Effector memory CD4-positive, alpha-beta T cell (primary cell): ENCODE results near the gene EBF4.
"Not testable (repeated sequence)": the region's sequence is repeated elsewhere in the genome, so short reads cannot be mapped to it uniquely, and the experiment has no call there.

Experiments used
- DNase-seq, 3 donors: peaks; one replicate each; pipeline ENCODE4 v3.0.0-alpha.2; 2020
- H3K27ac ChIP-seq: 2 replicates; pipeline ENCODE4 v1.7.0; 2013; ENCODE audit warnings: mild to moderate bottlenecking, low read length, moderate library complexity; ENCODE audit not compliant: insufficient read depth, poor library complexity, severe bottlenecking
- H3K27me3 ChIP-seq: replicated peaks from 2 replicates; pipeline ENCODE4 v1.7.0; 2013; ENCODE audit warnings: mild to moderate bottlenecking, low read length; ENCODE audit not compliant: insufficient read depth, control insufficient read depth, poor library complexity, severe bottlenecking
- H3K36me3 ChIP-seq: 2 replicates; pipeline ENCODE4 v1.7.0; 2013; ENCODE audit warnings: mild to moderate bottlenecking, low read length, moderate library complexity; ENCODE audit not compliant: control insufficient read depth, insufficient read depth
- H3K4me1 ChIP-seq: 2 replicates; pipeline ENCODE4 v1.7.0; 2013; ENCODE audit warnings: low read length, mild to moderate bottlenecking; ENCODE audit not compliant: control insufficient read depth, insufficient read depth, poor library complexity, severe bottlenecking
- H3K4me3 ChIP-seq: 2 replicates; pipeline ENCODE4 v1.7.0; 2013; ENCODE audit warnings: low read length, low read depth, mild to moderate bottlenecking; ENCODE audit not compliant: insufficient read depth, poor library complexity, severe bottlenecking
- H3K9me3 ChIP-seq: 2 replicates; pipeline ENCODE4 v1.7.0; 2013; ENCODE audit warnings: mild to moderate bottlenecking, low read length, moderate library complexity; ENCODE audit not compliant: control insufficient read depth

EBF4 gene

GRCh38 chr20:2673453-2673852, 19.1 kb upstream of the EBF4 start:
- Histone ChIP-seq H3K27me3 (no peaks in the 10 kb centered on the region), H3K27ac (no peak overlapping the region), H3K4me1 (no peaks in the 10 kb centered on the region), H3K4me3 (no peak overlapping the region), H3K9me3 (no peaks in the 10 kb centered on the region), H3K36me3 (no peaks in the 10 kb centered on the region)
- no peak for DNase-seq

GRCh38 chr20:2680046-2680445, 12.5 kb upstream of the EBF4 start:
- H3K4me3 ChIP-seq = no peak overlapping the region

GRCh38 chr20:2682040-2682439, 10.5 kb upstream of the EBF4 start:
- H3K27me3 ChIP-seq, H3K36me3 ChIP-seq, H3K4me3 ChIP-seq, H3K27ac ChIP-seq, H3K9me3 ChIP-seq, H3K4me1 ChIP-seq, DNase-seq: not testable (repeated sequence)

More at GRCh38 chr20:2680046-2680445, 12.5 kb upstream of the EBF4 start:
- H3K27ac ChIP-seq = no peak overlapping the region
- H3K36me3 ChIP-seq = no peaks in the 10 kb centered on the region
- H3K27me3 ChIP-seq = no peaks in the 10 kb centered on the region
- no peaks in the 10 kb centered on the region for H3K4me1 ChIP-seq
- DNase-seq = no peak
- no peaks in the 10 kb centered on the region for H3K9me3 ChIP-seq

DNA sequence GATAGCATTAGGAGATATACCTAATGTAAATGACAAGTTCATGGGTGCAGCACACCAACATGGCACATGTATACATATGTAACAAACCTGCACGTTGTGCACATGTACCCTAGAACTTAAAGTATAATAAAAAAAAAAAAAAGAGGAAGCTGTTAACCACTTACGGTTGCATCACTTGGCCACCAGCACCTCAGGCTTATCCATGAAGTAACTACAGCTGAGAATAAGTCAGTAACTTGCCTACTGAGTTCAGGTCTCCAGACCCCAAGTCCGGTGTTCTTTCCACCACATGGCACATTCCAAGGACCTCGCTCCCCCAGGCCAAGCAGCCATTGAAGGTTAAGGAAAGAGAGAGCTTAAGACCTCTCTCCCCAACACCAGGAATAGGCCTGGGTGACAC, 7.8 kb upstream of the EBF4 start:
- not testable (repeated sequence) for H3K27ac ChIP-seq, H3K27me3 ChIP-seq, H3K36me3 ChIP-seq, H3K4me3 ChIP-seq, H3K9me3 ChIP-seq, H3K4me1 ChIP-seq, DNase-seq

- H3K36me3 ChIP-seq = no peaks in the 10 kb centered on the region
- H3K4me1 ChIP-seq = peaks cover 4% of the 10 kb centered on the region
- H3K27me3 ChIP-seq = no peaks in the 10 kb centered on the region
- no peaks in the 10 kb centered on the region for H3K9me3 ChIP-seq
- no peak overlapping the region for H3K4me3 ChIP-seq
- no peak overlapping the region for H3K27ac ChIP-seq
- DNase-seq = no peak
These were observed 5.1 kb upstream of the EBF4 start for GRCh38 chr20:2687514-2687913.

DNA sequence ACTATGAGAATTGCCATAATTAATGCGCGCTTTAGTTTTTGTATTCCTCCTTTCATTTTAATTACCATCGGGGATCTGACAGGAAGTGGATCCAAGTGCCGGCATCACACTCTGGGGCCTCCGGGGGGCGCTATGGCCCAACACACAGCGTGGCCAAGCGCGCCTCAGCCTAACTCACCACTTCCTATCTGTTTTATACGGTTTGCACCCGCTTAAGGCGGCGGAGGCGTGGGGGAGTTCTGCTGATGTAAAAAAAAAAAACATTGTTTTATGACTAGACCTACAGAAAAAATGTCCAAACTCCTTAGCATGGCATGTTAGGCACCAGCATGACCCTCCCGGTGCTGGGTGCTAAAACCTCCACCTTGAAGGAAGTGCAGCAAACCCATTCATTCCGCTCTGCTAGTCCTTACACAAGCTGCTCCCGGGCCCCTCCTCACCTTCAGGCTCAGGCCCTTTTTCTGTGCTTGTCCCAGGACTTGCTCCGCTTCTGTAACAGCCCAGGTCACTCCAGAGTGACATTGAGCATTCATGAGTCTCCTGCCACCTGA, 4.5 kb upstream of the EBF4 start:
- DNase-seq = peak; percentile 54 to 58 (median 56)
- H3K9me3 ChIP-seq = no peaks in the 10 kb centered on the region
- no peak overlapping the region for H3K4me3 ChIP-seq
- H3K27me3 ChIP-seq = no peaks in the 10 kb centered on the region
- no peak overlapping the region for H3K27ac ChIP-seq
- no peaks in the 10 kb centered on the region for H3K36me3 ChIP-seq
- peaks cover 4% of the 10 kb centered on the region for H3K4me1 ChIP-seq

DNA sequence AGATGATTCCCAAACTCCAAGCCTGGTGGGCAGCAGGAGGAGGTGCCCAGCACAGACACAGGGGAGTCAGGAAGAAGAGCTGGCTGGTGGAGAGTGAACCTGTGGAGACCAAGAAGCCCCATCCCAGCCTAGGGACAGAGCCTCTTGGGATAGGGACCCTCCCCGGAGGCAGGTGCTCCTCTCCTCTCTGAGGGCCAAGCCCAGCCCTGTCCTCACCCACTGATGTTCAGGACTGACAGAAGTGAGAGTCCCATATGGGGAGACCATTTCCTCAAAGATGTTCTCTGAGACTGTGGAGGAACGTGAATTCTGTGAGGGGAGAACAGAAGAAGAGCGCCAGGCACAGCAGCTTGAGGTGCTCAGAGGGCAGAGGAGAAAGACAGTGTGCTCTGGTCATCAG, 2.4 kb upstream of the EBF4 start:
- peaks cover 7% of the 10 kb centered on the region for H3K27me3 ChIP-seq
- H3K9me3 ChIP-seq = no peaks in the 10 kb centered on the region
- H3K27ac ChIP-seq = no peak overlapping the region
- H3K4me1 ChIP-seq = peaks cover 11% of the 10 kb centered on the region
- DNase-seq = no peak
- H3K36me3 ChIP-seq = no peaks in the 10 kb centered on the region
- H3K4me3 ChIP-seq = no peak overlapping the region

GRCh38 chr20:2690718-2691117, 1.9 kb upstream of the EBF4 start:
- no peak for DNase-seq
- Histone ChIP-seq H3K4me3 (no peak overlapping the region), H3K9me3 (no peaks in the 10 kb centered on the region), H3K27ac (no peak overlapping the region), H3K4me1 (peaks cover 11% of the 10 kb centered on the region), H3K27me3 (peaks cover 10% of the 10 kb centered on the region), H3K36me3 (no peaks in the 10 kb centered on the region)

DNA sequence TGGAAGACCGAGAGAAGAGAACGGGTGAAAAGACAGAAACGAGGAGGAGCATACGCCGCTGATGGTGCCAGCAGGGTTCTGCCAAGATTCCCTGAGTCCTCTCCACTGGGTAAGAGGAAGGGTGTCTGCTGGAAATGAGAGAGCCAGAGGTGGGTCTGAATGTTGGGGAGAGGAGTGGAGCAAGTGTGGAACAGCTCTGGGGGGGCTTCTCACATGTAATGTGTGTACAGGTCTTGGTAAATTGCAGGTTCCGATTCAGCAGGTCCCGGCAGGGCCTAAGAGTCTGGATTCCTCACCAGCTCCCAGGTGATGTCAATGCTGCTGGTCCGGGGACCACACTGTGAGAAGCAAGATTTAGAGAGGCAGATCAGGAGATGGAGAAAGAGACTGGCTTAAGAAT, 1.5 kb upstream of the EBF4 start:
- Histone ChIP-seq H3K27me3 (peaks cover 14% of the 10 kb centered on the region), H3K9me3 (no peaks in the 10 kb centered on the region), H3K4me1 (peaks cover 11% of the 10 kb centered on the region), H3K36me3 (no peaks in the 10 kb centered on the region), H3K27ac (no peak overlapping the region), H3K4me3 (no peak overlapping the region)
- no peak for DNase-seq

DNA sequence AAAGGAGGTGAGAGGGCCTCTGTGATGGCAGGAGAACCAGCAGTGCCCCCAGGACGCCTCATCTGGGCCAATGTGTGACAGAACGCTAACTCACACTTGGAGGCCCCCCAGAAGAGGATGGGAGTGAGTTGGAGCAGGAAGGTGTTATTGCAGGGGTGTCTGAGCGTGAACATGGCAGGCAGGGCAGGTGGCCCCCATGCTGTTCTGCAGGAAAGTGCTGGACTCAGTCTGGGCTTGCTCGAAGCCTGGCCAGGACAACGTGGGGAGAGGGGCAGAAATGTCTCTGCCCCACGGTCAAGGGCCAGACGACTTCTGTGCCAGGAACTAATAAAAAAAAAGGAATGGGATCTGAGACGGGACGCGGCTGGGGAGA, 931 bp upstream of the EBF4 start:
- H3K4me3 ChIP-seq = peak overlapping the region; percentile 35

DNA sequence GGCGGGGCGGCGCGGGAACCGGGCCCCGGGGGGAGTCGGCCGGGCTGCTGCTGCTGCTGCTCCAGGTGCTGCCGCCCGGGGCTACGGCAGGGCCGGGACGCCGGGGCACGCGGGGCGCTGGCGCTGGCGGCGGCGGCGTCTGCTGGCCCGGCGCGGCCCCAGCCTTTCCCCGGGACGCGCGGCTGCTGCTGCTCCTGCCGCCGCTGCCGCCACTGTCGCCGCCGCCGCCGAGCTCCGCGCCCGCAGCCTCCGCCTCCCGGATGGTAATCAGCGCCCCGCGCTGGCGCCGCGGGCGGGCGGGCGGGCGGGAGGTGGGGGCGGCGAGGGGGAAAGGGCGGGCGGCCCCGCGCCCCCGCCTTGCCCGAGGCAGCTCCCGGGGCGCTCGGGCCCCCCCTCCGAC, 306 bp downstream of the EBF4 start:
- H3K9me3 ChIP-seq = no peaks in the 10 kb centered on the region
- peaks cover 20% of the 10 kb centered on the region for H3K27me3 ChIP-seq
- H3K4me3 ChIP-seq = no peak overlapping the region
- peaks cover 11% of the 10 kb centered on the region for H3K4me1 ChIP-seq
- no peak overlapping the region for H3K27ac ChIP-seq
- H3K36me3 ChIP-seq = no peaks in the 10 kb centered on the region
- DNase-seq = peak in 1 of 3 donors; percentile 14

More for the DNA sequence above, 931 bp upstream of the EBF4 start:
- Histone ChIP-seq H3K9me3 (no peaks in the 10 kb centered on the region), H3K27ac (no peak overlapping the region), H3K4me1 (peaks cover 11% of the 10 kb centered on the region), H3K27me3 (peaks cover 16% of the 10 kb centered on the region), H3K36me3 (no peaks in the 10 kb centered on the region)
- no peak for DNase-seq
